Peyer's patch (tissue), 4 donors: ENCODE measurements around the gene SPATA12.

Experiments
- CTCF ChIP-seq, 6 experiments: fragments of 450-650 bp in 4 of 6; fragments of 200-600 bp in 2 of 6; sonication (generic) in 1 of 6; IDR thresholded peaks; one replicate each; pipeline ENCODE4 v1.5.1; 2017 to 2019; ENCODE audit warnings: antibody characterized with exemption in 6 of 6, mild to moderate bottlenecking in 3 of 6, moderate library complexity in 1 of 6
- POLR2A ChIP-seq, 2 donors: fragments of 450-650 bp; IDR thresholded peaks; one replicate each; pipeline ENCODE4 v1.5.1; 2017; ENCODE audit warnings: antibody characterized with exemption in 2 of 2, mild to moderate bottlenecking in 2 of 2, moderate library complexity in 2 of 2

DNA sequence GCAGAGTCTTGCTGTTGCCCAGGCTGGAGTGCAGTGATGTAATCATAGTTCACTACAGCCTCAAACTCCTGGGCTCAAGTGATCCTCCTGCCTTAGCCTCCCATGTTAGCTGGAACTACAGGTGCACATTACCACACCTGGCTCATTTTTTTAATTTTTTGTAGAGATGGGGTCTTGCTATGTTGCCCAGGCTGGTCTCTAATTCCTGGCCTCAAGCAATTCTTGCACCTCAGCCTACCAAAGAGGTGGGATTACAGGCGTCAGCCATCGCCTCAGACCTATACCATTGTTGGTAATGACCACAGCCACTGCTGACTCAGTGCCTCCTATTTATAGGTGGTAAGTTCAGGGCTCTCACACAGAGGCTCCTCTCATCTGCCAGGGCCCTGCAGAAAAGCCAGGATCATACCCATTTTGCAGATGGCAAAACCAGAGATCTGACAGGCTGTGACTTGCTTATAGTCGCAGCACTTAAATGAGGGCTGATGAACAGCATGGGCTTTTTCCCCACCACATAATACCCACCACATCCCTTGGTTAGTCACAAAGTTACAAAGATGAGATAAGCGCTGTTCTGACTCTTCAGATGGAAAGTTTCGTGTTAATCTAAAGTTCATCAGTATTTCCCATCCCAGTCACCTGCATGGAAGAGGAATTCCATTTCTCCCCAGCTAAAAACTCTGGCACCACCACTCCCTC, 21.8 kb upstream of the SPATA12 start:
- TF ChIP-seq CTCF (IDR thresholded peaks at IDR 0.05) (no peak), POLR2A (IDR thresholded peaks at IDR 0.05) (no peak)
